Left cardiac atrium (tissue), 4 donors: Measurements from ENCODE around the gene TTC13. TPM values are rescaled to one million over a fixed set of nuclear protein-coding genes. Genes with fewer than 3 reads are reported as not detected.

Source experiments
- ATAC-seq, 2 donors: fragments of 200-7000 bp; cut with Tn5 transposase; one replicate each; pipeline ENCODE4 v1.9.1; 2020; ENCODE audit warnings: mild to moderate bottlenecking in 2 of 2, moderate library complexity in 2 of 2
- DNase-seq: peaks from one replicate; pipeline ENCODE4 v3.0.0-alpha.2; 2020
- intact Hi-C, 2 donors: fragments of 100-400 bp; cut with DNase I; formaldehyde crosslinking; loops; one replicate each; pipeline versions ENCODE4 v1.14.1 to v1.15.1; 2022 to 2023
- total RNA-seq, 2 donors: library from RNA; stranded (reverse); fragmentation: NEBNext Ultra II Directional; extraction: Animal tissue kit (Norgen Biotek cat#: 25700); gene quantifications; one replicate each; pipeline ENCODE4 v1.2.1, GENCODE V29; 2021
- donor health status: DM: no; HTN: yes; CAD: no.
- donor health status: DM: no; HTN: yes; CAD: no; lungs with severe emphysema.
- donor health status: DM: yes; HTN: yes; CAD: no.
- donor health status: Dilated cardiomyopathy.

The TTC13 gene
- total RNA-seq, 2 donors from 2014 or later = 9.5 to 9.6 TPM

DNA sequence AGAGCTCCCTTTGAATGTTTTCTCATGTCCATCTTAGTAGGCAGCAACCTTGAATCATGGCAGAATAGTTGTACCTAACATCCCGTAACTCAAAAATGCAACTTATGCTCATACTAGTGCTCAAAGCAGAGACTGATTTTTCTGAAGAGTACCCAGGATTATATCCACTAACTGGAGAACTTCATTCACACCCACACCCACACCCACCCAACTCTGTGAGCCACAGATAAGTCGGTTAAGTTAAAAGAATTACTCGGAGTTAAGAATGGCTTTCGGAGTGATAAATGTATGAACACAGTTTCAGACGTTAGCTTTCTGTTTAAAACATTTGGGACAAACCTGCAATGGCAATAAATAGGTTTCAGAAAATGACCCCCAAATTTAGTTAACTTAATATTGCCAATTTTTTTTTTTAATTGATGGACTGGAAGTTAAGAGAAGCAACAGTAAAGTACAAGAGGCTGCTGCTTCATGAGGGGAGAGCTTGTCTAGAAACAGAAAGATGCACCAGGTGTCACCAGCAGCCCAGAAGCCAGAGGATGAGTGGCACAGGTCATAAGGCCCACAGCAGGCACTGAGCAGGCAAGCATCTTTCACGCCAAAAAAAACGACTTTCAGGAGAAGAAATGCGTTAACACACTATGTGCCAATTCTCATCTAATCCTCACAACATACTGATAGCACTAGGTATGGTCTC, 61.9 kb downstream of the TTC13 start:
- DNase-seq (no peak), ATAC-seq (no peak)
- intact Hi-C loops = loop anchor here (1.0 to 2.0 kb wide), 3 partner anchors 114 to 294 kb away; no protein-coding TSS in a partner anchor

DNA sequence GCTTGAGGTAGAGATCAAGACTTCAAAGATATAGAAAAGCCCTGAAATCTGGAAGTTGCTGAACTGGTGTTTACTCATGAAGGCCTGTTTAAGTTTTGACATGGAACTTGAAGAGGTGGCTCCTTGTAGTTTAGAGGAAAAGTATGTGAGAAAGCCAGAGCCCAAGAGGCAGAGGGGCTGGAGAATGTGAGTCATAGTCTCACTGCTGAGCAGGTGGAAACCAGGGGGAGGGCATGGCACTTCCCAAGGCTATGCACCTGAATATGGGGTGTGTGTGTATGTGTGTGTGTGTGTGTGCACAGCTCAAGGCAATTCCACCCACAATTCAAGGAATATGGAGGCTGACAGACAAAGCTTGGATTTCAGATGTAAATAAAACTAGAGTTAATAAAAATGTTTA, 63.6 kb downstream of the TTC13 start:
- ATAC-seq = no peak
- DNase-seq = no peak
- intact Hi-C loops = no loop called here

DNA sequence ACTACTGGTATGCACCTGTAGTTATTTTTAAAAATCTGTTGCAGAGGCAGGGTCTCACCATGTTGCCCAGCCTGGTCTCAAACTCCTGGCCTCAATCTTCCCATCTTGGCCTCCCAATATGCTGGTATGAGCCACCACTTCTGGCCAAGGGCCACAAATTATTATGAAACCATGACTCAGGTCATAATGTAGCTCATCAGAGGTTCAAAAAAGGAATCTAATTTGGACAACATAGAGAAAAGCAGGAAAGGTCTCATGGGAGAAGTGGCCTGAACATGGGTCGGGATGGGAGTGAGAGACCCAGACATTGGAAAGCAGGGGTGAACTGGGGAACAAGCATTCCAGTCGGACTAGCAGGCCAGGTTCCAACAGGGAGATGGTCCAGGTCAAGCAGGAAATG, 65.2 kb downstream of the TTC13 start:
- ATAC-seq = no peak
- DNase-seq = no peak
- intact Hi-C loops = no loop called here

DNA sequence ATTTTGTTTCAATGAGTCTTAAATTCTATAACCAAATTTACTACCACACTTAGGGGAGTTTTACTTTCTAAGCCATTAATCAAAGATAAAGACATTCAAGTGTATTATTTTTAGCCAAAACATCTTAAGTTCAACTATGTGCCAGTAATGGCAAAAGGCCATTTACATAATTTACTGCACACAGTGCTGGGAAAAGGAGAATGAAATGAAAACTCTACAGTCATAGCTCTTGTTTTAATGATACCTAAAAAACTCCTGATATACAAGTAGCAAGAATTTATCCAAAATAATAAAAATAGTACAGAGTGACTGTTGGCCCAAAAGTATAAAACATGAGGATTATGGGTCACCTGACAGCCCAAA, 67.9 kb downstream of the TTC13 start:
- DNase-seq (no peak), ATAC-seq (peak; percentile 31 to 52)
- intact Hi-C loops = no loop called here

DNA sequence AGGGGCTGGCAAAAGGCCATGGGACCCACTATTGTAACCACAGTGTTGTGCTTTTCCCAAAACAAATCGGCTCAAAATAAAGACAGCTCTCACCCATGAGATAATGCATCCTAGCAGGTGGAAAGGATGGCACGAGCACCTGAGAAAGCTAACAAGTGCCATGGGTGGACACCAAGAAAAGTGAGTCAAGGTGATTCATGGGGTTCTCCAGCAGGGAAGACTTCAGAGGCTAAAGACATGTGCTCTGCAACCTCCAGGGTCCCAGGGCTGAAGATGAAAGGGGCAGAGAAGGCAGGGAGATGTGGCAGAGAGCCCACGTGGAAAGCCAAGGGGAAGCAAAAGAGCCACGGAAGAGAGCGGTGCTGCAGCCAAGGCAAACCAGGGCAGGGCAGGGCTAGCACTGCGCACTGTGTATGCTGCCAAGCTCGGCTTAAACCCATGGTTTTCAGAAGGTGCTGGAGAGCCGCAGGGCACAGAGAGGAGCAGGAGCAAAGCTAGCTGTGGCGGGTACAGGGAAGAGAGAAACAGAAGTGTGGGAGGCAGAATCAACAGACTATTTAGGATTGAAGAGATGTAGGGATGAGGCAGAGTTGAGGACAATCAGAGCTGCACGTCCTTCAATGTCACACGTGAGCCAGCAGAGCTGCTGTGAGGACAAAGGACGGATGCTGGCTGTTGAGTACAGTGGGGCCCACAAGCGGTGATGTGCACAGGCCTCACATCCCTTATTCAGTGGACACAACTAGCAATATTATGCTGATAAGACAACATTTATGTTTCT, 68.5 kb downstream of the TTC13 start:
- peak; percentile 85 to 93 for ATAC-seq
- intact Hi-C loops = no loop called here
- peak; percentile 40 for DNase-seq

DNA sequence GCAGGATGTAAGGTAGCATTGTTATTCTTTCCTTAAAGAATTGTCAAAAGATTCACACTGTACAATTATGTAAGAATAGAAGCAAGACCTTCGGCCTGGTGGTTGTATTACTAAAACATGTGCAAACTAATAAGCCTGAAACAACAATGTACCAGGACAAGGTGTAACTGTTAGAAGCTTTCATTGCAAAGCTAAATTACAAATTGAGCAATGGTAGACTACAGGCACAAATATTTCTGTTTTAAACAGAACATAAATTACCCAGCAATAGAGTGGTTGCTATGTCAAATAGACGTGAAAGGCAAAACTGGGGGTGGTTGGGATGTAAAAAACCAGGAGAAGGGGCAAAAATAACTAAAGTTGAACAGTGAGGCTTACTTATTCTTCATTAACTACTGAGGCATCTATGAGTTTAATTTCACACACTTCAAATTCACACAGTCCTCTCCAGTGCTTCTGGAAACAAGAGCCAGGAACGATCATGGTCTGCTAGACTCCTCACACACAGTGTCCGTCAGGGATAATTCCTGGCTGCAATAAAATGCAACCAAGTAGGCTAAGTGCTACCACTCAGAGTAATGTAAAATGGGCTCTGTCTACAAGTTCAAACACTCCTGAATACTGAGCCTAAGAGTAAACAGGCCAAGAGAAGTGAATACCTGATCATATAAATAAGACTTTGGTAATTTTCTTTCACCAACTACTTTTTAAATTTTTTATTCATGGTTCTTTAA, 71.0 kb downstream of the TTC13 start:
- intact Hi-C loops = no loop called here
- DNase-seq = no peak
- no peak for ATAC-seq

DNA sequence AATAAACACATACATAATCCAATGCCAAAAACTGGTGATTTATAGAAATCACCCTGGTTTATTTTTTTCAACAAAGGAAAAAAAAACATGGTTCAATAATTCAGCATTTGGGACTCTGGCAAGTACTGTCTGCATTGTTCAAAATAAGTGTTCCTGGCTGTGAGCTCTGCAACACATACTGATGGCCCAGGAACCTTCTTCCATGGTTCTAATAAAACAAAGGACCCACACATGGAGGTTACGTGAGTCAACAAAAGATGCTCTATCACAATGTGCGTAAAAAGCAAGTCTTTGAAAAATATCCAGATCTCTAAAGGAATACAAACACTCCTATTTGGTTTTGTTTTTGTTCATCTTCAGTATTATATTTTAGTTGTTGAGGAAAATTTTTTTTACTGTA, 72.4 kb downstream of the TTC13 start:
- intact Hi-C loops = no loop called here
- ATAC-seq (no peak), DNase-seq (no peak)

DNA sequence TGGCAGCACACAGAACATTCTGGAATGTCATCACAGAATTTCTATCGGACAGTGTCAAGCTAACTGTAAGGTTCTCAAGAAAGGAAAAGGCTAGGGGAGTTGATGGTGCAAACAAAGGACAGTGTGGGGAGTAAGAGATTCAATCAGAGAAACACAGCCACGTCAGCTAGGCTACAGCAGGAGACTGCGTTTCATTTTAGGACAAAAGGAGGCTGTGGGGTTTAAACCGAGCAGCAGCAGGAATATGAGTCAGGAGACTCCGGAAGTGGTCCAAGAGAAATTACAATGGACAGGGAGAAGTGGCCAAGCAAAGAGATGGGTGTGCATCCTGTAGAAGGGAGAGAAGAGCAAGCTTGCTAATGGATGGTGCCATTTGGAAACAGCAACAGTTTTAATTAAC, 72.9 kb downstream of the TTC13 start:
- peak in 1 of 2 donors; percentile 15 for ATAC-seq
- intact Hi-C loops = no loop called here
- DNase-seq = no peak

DNA sequence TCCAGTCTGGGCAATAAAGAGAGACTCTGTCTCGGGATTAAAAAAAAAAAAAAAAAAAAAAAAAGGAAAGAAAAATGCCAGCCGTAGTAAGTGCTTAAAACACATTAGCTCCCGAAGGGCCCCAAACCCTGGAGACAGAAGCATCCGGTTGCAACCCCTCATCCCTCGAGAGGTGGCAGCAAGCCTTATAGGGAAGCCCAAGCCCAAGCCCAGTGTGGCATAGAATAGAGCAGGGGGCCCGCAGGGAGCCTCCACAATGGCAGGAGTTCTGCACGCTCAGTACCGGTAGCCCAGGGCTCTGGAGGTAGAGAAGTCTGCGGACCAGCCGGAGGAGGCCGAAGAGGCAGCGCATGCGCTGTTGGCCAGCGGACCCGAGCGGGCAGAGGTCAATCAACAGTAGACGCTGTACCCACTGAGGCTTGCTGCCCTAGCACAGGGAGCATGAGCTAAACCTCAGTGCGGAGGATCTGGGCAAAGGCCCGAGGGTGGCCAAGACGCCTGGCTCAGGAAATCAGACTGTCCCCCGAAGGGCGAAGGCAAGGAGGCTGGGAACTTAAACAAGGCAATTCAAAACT, 76.2 kb downstream of the TTC13 start:
- no peak for DNase-seq
- intact Hi-C loops = no loop called here
- no peak for ATAC-seq

DNA sequence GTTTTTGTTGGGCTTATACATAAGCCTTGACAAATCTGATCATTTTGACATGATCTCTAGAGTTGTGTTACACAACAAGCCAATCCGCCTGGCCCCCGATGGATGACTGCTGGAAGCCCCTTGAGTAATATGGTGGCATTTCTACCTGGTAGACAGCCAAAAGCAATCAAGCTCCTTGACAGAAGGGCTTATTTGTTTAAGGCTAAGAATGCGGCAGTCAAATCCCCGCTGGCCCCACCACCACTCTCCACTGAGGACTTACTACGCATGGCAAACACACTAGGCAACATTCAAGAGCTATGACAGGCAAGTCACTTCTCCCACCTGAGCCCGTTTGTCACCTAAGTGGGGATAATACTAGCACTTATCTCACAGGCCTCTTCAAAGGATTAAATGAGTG, 77.0 kb downstream of the TTC13 start:
- no peak for ATAC-seq
- intact Hi-C loops = no loop called here
- DNase-seq = no peak

DNA sequence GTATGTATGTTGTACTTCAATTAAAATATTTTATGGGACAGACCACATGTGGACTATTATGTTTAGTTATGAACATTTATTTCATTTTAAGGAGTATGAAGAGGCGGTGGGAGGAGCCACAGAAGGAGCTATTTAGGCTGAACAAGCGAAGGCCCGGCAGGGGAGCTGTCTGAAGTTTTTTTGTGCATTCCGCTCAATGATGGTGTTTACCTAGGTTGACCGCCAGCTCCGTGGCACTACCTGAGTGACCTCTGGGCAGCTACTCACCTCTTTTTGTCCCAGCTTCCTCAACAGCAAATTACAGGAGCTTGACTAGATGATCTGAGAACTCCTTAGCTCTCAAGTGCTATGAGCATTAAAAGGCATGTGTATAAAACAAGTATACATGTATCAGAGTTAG, 77.7 kb downstream of the TTC13 start:
- intact Hi-C loops = no loop called here
- ATAC-seq (peak in 1 of 2 donors; percentile 30), DNase-seq (no peak)

DNA sequence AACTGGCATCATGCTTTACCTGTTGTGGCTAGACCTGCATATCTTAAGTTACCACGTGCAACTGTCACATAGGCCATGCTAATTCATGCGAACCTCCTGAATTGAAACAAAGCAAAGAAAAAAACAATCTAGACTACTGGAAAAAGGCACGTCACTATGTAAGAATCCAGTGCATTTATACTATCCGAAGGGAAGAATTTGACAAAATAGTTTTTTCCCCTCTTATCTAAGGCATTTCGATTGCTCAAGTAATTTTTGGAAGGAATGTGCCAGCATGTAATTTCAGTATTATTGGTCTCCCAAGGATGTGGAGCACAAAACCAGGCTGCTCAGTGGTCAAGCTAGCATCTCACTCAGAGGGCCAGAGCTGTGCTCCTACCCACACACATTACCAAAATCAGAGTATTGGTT, 78.8 kb downstream of the TTC13 start:
- DNase-seq = no peak
- ATAC-seq = peak; percentile 86 to 90
- intact Hi-C loops = no loop called here

DNA sequence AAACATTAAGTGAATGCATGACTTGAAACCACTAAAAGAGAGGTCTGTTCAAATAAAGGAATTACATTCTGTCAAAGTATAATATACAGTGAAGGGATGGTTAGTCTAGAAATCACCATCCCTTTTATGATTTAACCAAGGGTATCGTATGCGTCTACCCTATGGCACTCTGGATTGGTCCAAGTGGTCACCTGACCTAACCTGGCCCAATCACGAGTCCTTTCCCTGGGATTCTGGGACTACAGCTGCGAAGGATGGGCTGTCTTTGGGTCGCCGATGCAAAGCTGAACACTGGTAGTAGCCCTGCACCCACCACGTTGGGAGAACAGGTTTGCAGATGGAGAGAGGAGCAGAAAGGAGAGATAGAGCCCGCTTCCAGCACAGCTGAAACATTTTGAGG, 79.9 kb downstream of the TTC13 start:
- intact Hi-C loops = no loop called here
- DNase-seq = no peak
- ATAC-seq = no peak

DNA sequence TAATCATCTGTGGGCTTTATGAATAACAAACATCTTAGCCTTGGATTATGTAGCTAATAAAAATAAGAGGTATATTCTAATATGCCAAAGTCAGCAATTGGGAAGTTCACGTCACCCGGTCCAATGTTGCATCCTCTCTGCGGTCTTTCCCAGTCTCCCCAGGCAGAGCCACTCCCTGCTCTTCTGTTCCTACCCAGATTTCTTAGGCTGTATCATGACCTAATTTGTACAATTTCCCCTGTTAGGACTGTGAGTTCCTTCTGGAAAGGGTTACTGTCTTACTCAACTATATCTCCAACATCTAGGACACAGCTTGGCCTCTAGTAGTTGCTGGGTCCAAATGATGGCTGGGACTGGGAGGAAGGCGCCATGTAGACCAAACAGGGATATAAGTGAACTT, 80.5 kb downstream of the TTC13 start:
- ATAC-seq (peak in 1 of 2 donors; percentile 21), DNase-seq (no peak)
- intact Hi-C loops = no loop called here

DNA sequence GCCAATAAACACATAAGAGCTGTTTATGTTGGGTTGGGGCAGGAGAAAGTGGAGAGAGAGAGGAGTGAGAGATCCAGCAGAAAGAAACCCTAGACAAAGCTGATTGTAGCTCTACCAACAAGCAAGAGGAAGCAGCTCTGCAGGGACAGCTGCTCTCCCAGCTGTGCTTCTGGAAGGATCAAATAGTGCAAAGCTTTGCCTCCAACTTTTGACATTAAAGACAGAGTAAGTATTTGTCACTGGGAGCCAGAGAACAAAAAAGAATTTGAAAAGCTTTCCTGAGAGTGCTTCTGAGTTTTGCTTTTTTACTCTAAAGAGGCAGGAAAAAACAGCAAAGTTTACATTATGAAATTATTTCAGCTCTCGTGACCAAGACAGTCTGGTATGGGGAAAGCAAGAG, 81.9 kb downstream of the TTC13 start:
- ATAC-seq = no peak
- no peak for DNase-seq
- intact Hi-C loops = no loop called here

DNA sequence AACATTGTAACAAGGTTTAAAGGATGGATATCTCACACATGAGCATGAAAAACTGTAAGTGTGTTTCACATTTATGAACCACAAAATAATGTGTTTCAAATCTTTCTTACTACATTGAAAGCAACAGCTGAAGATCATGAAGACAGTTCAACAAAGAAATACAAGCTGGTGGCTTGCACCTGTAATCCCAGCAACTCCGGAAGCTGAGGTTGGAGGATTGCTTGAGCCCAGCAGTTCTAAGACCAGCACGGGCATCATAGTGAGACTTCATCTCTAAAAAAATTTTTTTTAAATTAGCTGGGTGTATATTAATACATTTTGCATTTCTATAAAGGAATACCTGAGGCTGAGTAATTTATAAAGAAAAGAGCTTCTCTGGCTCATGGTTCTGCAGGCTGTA, 83.2 kb downstream of the TTC13 start:
- ATAC-seq (no peak), DNase-seq (no peak)
- intact Hi-C loops = no loop called here

DNA sequence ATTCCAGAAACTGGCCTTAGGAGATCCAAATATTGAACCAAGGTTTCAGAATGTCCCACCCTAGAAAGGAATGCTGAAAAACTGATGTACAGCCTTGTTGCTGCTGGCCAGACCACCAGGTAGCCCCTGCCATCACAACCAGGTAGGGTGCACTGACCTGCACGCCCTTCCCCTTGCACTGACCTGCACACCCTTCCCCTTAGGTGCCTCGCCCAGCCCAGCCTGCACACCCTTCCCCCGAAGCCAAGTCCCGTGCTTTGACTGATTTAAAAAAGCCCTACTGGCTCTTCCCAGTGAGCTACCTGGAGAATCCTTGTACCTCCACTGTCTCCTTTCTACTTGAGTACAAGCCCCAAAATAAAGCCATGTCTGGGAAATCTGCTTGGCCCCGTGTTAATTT, 84.0 kb downstream of the TTC13 start:
- no peak for ATAC-seq
- no peak for DNase-seq
- intact Hi-C loops = no loop called here

DNA sequence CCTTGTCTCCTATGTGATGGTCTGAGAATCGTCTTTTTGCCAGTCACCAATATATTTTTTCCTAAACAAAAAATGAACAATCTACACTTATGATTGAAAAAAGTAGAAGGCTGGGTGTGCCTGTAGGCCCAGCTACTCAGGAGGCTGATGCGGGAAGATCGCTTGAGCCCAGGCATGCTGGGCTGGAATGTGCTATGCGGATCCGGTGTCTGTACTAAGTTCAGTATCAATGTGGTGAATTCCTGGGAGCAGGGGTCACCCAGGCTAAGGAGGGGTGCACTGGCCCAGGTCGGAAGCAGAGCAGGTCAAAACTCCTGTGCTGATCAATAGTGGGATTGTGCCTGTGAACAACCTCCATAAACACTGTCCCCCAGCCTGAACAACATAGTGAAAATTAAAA, 84.6 kb downstream of the TTC13 start:
- ATAC-seq (no peak), DNase-seq (no peak)
- intact Hi-C loops = no loop called here

DNA sequence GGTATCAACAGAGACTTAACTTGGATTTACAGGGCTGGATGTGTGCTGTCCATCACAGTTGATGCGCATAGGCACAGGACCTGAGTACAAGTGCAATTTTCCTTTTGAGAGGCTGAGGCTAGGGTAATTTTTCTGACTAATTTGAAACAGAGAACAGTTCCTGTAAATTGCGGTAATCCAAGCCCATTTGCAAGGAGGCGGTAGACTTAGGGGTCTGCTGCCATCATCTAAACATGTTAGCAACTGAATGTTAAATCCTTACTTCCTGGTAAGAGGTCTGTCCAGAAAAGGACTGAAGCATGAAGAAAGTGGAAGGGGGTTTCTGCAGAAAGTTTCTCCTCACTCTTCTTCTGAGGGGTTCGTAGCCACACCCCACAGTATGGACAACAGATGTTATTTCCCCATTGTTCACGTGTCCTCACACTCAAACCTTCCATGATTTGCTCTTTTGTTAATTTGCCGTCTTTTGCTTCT, 86.6 kb downstream of the TTC13 start:
- intact Hi-C loops = no loop called here
- no peak for ATAC-seq
- no peak for DNase-seq

DNA sequence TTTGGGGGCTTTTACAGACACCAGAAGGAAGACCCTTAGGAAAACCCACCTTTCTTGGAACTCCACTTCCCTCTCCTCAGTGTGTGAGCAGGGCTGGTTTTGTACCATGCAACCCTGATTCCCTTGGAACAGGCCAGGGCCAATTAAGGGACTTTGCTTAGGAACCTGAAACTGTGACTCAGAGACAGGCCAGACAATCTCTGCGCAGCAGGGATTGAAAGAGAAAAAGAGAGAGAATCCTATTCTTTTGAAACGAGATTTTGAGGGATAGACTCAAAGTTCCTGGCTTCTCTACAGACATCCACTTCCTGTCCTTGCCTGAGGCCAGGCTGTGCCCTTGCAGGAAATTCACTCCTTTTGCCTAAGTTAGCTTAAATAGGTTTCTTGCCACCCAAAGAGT, 87.2 kb downstream of the TTC13 start:
- ATAC-seq (no peak), DNase-seq (no peak)
- intact Hi-C loops = no loop called here
